GM10266 (cell line): ENCODE results near the gene KRTAP4-12.
"Not testable (repeated sequence)": the region's sequence is repeated elsewhere in the genome, so short reads cannot be mapped to it uniquely, and the experiment has no call there.

ENCODE experiments used
- DNase-seq: peaks from one replicate; pipeline ENCODE4 v3.0.0; 2012; ENCODE audit errors: extremely low spot score
- CTCF ChIP-seq: IDR thresholded peaks from 2 replicates; pipeline ENCODE4 v1.5.1; 2012; ENCODE audit warnings: mild to moderate bottlenecking, low read depth; ENCODE audit not compliant: control insufficient read depth, insufficient read depth; ENCODE audit errors: missing control alignments

KRTAP4-12 gene

GRCh38 chr17:41123991-41124371 is at the start of gene KRTAP4-12:
KRTAP4-12 (minus strand) TSS chr17:41124182; CDS start chr17:41124122, 60 bp downstream.
- DNase-seq: not testable (repeated sequence)

- DNase-seq: no peak
- no peak for TF ChIP-seq CTCF
Measured at GRCh38 chr17:41171886-41172285, 47.9 kb upstream of the KRTAP4-12 start.

- DNase-seq: no peak
- TF ChIP-seq CTCF: no peak
Measured at GRCh38 chr17:41168121-41168520, 44.1 kb upstream of the KRTAP4-12 start, which contains the start of gene KRTAP4-3. KRTAP4-3 (minus strand) TSS chr17:41168221; CDS start chr17:41168172, 49 bp downstream.

- DNase-seq: no peak
- TF ChIP-seq CTCF: no peak
Measured at GRCh38 chr17:41167561-41167960, 43.6 kb upstream of the KRTAP4-12 start.

GRCh38 chr17:41163828-41164227 is 39.8 kb upstream of the KRTAP4-12 start:
- no peak for TF ChIP-seq CTCF
- no peak for DNase-seq

- no peak for DNase-seq
- no peak for TF ChIP-seq CTCF
Measured at GRCh38 chr17:41160648-41161047, 36.7 kb upstream of the KRTAP4-12 start, which contains the start of gene KRTAP4-4. KRTAP4-4 (minus strand) TSS chr17:41160748; CDS start chr17:41160691, 57 bp downstream.

GRCh38 chr17:41160190-41160589 is 36.2 kb upstream of the KRTAP4-12 start:
- DNase-seq: not testable (repeated sequence)

GRCh38 chr17:41153856-41154255 is 29.9 kb upstream of the KRTAP4-12 start:
- TF ChIP-seq CTCF: no peak
- no peak for DNase-seq
